Measurements from ENCODE around the gene ZDHHC22.

DNA sequence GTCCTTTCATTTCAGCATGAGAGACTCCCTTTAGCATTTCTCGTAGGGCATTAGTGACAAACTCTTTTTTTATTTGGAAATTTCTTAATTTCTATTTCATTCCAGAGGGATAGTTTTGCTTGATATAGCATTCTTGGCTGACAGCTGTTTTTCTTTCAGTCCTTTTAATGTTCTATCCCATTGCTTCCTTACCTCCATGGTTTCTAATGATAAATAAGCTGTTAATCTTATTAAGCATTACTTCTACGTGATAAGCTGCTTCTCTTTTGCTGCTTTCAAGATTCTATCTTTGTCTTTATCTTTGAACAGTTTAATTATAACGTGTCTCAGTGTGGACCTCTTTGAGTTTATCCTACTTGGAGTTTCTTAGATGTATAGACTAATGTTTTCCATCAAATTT, 28.5 kb upstream of the ZDHHC22 start:
- TF ChIP-seq POLR2A (IDR thresholded peaks at IDR 0.05) (no peak), EP300 (IDR thresholded peaks at IDR 0.05) (no peak), POLR2AphosphoS5 (IDR thresholded peaks at IDR 0.05) (no peak)
- TF ChIP-seq, protein P1, sequence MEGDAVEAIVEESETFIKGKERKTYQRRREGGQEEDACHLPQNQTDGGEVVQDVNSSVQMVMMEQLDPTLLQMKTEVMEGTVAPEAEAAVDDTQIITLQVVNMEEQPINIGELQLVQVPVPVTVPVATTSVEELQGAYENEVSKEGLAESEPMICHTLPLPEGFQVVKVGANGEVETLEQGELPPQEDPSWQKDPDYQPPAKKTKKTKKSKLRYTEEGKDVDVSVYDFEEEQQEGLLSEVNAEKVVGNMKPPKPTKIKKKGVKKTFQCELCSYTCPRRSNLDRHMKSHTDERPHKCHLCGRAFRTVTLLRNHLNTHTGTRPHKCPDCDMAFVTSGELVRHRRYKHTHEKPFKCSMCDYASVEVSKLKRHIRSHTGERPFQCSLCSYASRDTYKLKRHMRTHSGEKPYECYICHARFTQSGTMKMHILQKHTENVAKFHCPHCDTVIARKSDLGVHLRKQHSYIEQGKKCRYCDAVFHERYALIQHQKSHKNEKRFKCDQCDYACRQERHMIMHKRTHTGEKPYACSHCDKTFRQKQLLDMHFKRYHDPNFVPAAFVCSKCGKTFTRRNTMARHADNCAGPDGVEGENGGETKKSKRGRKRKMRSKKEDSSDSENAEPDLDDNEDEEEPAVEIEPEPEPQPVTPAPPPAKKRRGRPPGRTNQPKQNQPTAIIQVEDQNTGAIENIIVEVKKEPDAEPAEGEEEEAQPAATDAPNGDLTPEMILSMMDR (IDR thresholded peaks at IDR 0.05): no peak
